Measurements from ENCODE around the gene ADAT1. TPM values are rescaled to one million over a fixed set of nuclear protein-coding genes. Genes with fewer than 3 reads are reported as not detected.
A peak's percentile ranks its signal among the peaks of the same experiment; 100 is the strongest.

Gene ADAT1
- total and polyA plus RNA-seq, 2 of the 13 experiments (the other 11 are each of a cell fraction or from before 2014, with no cell fraction given), result 18.4 to 40.8 TPM

DNA sequence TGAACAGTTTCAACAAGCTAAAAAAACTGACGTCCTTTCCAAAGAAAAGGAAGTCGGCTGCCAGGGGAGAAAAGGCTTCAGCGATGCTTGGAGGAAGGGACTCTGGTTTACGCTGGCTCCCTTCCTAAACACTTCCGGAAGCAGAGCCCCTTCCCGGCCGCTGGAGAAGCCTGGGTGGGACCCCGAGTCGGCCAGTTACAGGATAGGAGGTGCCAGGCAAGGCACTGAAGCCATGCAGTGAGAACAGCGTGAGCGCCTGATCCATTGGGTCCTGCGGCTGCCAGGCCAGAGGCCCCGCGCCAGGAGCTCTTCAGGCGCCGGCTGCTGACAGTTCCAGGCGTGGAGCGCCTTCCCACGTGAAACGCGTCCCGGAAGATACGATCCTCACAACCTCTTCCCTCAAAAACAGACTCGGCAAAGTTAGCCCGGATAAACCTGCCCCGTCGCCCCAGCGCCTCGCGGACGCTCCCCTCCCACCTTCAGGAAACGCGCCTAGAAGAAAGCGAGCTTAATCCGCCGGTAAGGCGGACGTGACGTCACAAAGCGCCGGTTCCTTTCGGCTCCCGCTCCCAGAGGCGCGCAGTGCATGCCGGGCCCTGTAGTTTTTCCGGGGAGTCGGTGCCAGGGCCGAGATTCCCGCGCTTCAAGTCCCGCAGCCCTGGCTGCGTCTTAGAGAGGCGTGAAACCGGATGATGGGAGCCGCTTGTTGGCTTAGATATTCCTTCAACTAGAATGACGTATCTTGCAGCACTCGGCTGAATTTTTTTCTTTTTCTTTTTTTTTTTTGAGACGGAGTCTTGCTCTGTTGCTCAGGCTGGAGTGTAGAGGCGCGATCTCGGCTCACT is at the start of gene ADAT1 (continued):
- TF ChIP-seq, protein P1, sequence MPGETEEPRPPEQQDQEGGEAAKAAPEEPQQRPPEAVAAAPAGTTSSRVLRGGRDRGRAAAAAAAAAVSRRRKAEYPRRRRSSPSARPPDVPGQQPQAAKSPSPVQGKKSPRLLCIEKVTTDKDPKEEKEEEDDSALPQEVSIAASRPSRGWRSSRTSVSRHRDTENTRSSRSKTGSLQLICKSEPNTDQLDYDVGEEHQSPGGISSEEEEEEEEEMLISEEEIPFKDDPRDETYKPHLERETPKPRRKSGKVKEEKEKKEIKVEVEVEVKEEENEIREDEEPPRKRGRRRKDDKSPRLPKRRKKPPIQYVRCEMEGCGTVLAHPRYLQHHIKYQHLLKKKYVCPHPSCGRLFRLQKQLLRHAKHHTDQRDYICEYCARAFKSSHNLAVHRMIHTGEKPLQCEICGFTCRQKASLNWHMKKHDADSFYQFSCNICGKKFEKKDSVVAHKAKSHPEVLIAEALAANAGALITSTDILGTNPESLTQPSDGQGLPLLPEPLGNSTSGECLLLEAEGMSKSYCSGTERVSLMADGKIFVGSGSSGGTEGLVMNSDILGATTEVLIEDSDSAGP (CRISPR knock-in tag; IDR thresholded peaks at IDR 0.05; ENCODE audit: borderline replicate concordance), result peak; percentile 79; the same call in 1 of the 2 replicates
- TF ChIP-seq RORA (CRISPR knock-in tag; IDR thresholded peaks at IDR 0.05) (peak; percentile 38; the same call in 1 of the 2 replicates), ZNF562 (CRISPR knock-in tag; IDR thresholded peaks at IDR 0.05; ENCODE audit: borderline replicate concordance) (no peak), POLR2AphosphoS2 (IDR thresholded peaks at IDR 0.05; ENCODE audit: low read depth, low read length) (peak; percentile 82; the same call in 1 of the 2 replicates), ZKSCAN5 (CRISPR knock-in tag; IDR thresholded peaks at IDR 0.05) (no peak), FOSL1 (CRISPR knock-in tag; IDR thresholded peaks at IDR 0.05; ENCODE audit: borderline replicate concordance) (no peak), TCF7 (IDR thresholded peaks at IDR 0.05; ENCODE audit: low read depth) (peak; percentile 23; the same call in 1 of the 2 replicates), STAT5B (CRISPR knock-in tag; IDR thresholded peaks at IDR 0.05) (0 out of 2 replicates have a peak, but pooled peaks have one; percentile 18), ZNF260 (CRISPR knock-in tag; IDR thresholded peaks at IDR 0.05; ENCODE audit: borderline replicate concordance, low read depth) (no peak), KLF15 (CRISPR knock-in tag; IDR thresholded peaks at IDR 0.05; ENCODE audit: borderline replicate concordance) (no peak), POLR2G (IDR thresholded peaks at IDR 0.05; ENCODE audit: low read depth, low read length) (peak; percentile 97), MAFK (conservative IDR thresholded peaks at IDR 0.05 in 1 of 2, IDR thresholded peaks at IDR 0.05 in 1 of 2; ENCODE audit: low read length in 2 of 2) (no peak), ZNF720 (CRISPR knock-in tag; IDR thresholded peaks at IDR 0.05) (no peak)
- TF ChIP-seq, protein P2, sequence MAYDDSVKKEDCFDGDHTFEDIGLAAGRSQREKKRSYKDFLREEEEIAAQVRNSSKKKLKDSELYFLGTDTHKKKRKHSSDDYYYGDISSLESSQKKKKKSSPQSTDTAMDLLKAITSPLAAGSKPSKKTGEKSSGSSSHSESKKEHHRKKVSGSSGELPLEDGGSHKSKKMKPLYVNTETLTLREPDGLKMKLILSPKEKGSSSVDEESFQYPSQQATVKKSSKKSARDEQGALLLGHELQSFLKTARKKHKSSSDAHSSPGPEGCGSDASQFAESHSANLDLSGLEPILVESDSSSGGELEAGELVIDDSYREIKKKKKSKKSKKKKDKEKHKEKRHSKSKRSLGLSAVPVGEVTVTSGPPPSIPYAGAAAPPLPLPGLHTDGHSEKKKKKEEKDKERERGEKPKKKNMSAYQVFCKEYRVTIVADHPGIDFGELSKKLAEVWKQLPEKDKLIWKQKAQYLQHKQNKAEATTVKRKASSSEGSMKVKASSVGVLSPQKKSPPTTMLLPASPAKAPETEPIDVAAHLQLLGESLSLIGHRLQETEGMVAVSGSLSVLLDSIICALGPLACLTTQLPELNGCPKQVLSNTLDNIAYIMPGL (CRISPR knock-in tag; IDR thresholded peaks at IDR 0.05; ENCODE audit: borderline replicate concordance in 1 of 2, low read depth in 1 of 2), result peak in 1 of 2 experiments; percentile 68; a peak in 3 of 4 replicates
- TF ChIP-seq, protein P3, sequence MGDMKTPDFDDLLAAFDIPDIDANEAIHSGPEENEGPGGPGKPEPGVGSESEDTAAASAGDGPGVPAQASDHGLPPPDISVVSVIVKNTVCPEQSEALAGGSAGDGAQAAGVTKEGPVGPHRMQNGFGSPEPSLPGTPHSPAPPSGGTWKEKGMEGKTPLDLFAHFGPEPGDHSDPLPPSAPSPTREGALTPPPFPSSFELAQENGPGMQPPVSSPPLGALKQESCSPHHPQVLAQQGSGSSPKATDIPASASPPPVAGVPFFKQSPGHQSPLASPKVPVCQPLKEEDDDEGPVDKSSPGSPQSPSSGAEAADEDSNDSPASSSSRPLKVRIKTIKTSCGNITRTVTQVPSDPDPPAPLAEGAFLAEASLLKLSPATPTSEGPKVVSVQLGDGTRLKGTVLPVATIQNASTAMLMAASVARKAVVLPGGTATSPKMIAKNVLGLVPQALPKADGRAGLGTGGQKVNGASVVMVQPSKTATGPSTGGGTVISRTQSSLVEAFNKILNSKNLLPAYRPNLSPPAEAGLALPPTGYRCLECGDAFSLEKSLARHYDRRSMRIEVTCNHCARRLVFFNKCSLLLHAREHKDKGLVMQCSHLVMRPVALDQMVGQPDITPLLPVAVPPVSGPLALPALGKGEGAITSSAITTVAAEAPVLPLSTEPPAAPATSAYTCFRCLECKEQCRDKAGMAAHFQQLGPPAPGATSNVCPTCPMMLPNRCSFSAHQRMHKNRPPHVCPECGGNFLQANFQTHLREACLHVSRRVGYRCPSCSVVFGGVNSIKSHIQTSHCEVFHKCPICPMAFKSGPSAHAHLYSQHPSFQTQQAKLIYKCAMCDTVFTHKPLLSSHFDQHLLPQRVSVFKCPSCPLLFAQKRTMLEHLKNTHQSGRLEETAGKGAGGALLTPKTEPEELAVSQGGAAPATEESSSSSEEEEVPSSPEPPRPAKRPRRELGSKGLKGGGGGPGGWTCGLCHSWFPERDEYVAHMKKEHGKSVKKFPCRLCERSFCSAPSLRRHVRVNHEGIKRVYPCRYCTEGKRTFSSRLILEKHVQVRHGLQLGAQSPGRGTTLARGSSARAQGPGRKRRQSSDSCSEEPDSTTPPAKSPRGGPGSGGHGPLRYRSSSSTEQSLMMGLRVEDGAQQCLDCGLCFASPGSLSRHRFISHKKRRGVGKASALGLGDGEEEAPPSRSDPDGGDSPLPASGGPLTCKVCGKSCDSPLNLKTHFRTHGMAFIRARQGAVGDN (CRISPR knock-in tag; IDR thresholded peaks at IDR 0.05), result peak; percentile 97
- TF ChIP-seq, protein P4, sequence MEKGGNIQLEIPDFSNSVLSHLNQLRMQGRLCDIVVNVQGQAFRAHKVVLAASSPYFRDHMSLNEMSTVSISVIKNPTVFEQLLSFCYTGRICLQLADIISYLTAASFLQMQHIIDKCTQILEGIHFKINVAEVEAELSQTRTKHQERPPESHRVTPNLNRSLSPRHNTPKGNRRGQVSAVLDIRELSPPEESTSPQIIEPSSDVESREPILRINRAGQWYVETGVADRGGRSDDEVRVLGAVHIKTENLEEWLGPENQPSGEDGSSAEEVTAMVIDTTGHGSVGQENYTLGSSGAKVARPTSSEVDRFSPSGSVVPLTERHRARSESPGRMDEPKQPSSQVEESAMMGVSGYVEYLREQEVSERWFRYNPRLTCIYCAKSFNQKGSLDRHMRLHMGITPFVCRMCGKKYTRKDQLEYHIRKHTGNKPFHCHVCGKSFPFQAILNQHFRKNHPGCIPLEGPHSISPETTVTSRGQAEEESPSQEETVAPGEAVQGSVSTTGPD (CRISPR knock-in tag; IDR thresholded peaks at IDR 0.05), result no peak
- TF ChIP-seq, protein P5, sequence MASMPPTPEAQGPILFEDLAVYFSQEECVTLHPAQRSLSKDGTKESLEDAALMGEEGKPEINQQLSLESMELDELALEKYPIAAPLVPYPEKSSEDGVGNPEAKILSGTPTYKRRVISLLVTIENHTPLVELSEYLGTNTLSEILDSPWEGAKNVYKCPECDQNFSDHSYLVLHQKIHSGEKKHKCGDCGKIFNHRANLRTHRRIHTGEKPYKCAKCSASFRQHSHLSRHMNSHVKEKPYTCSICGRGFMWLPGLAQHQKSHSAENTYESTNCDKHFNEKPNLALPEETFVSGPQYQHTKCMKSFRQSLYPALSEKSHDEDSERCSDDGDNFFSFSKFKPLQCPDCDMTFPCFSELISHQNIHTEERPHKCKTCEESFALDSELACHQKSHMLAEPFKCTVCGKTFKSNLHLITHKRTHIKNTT (CRISPR knock-in tag; IDR thresholded peaks at IDR 0.05), result no peak; the same call in 1 of the 2 replicates
